Measurements from ENCODE around the gene PSMB9. TPM values are rescaled to one million over a fixed set of nuclear protein-coding genes. Genes with fewer than 3 reads are reported as not detected.

PSMB9 gene
- total RNA-seq, 2 donors from 2014 or later: 4.6 to 14.5 TPM

DNA sequence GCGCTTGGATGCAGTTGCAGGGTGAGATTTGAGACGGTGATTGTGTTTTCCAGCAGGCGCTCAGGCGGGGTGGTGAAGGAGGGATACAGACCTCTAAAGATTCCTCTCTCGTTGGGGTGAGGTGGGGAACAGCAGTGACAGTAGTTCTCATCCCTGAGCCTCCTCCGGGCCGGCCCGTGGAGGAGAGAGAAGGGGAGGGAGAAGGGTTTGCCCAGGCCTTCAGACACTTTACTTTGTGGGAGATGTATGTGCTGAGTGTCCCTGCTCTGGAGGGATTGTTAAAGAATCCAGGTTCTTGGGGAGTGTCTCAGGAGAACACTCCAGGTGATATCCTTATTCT lies 41.0 kb downstream of the PSMB9 start:
- Histone ChIP-seq H3K27me3 (no peaks in the 10 kb centered on the region), H3K9me3 (no peaks in the 10 kb centered on the region), H3K36me3 (replicated peaks in 1 of 2; ENCODE audit: insufficient read depth in 1 of 2, low read depth in 2 of 2) (no peaks in the 10 kb centered on the region), H3K4me1 (peaks cover 24% of the 10 kb centered on the region), H3K4me3 (peak overlapping the region; percentile 63 to 86), H3K27ac (peak overlapping the region; percentile 84 to 93 (median 90))
- peak; percentile 5 for ATAC-seq
- whole genome bisulfite sequencing, 2 donors: 0% methylated on average over 8 of the region's 8 CpGs
- TF ChIP-seq POLR2A (IDR thresholded peaks at IDR 0.05) (no peak), CTCF (IDR thresholded peaks at IDR 0.05) (no peak)
- DNase-seq: no peak
- intact Hi-C loops (cut with DNase I): no loop called here

- TF ChIP-seq CTCF (IDR thresholded peaks at IDR 0.05) (no peak), POLR2A (IDR thresholded peaks at IDR 0.05) (no peak)
- peaks cover 40% of the 10 kb centered on the region for H3K4me1 ChIP-seq
- H3K36me3 ChIP-seq (replicated peaks in 1 of 2; ENCODE audit: insufficient read depth in 1 of 2, low read depth in 2 of 2): peaks cover 0 to 3% of the 10 kb centered on the region in 2 donors
- DNase-seq: no peak
- H3K4me3 ChIP-seq: no peak overlapping the region
- intact Hi-C loops (cut with DNase I): no loop called here
- H3K27ac ChIP-seq: no peak overlapping the region
- H3K27me3 ChIP-seq: no peaks in the 10 kb centered on the region
- no peak for ATAC-seq
- H3K9me3 ChIP-seq: no peaks in the 10 kb centered on the region
Measured at GRCh38 chr6:32903952-32904351, 50.0 kb downstream of the PSMB9 start.

GRCh38 chr6:32905078-32905477 lies 51.1 kb downstream of the PSMB9 start:
- WGBS, 2 donors: 39 to 59% methylated on average over 2 of the region's 2 CpGs
- Histone ChIP-seq H3K27ac (peak overlapping the region in 2 of 4 donors; percentile 40 to 53), H3K4me3 (no peak overlapping the region), H3K36me3 (replicated peaks in 1 of 2; ENCODE audit: insufficient read depth in 1 of 2, low read depth in 2 of 2) (peaks cover 0 to 3% of the 10 kb centered on the region in 2 donors), H3K27me3 (no peaks in the 10 kb centered on the region), H3K4me1 (peaks cover 50% of the 10 kb centered on the region), H3K9me3 (no peaks in the 10 kb centered on the region)
- intact Hi-C loops (cut with DNase I): no loop called here
- no peak for DNase-seq
- TF ChIP-seq CTCF (IDR thresholded peaks at IDR 0.05) (no peak), POLR2A (IDR thresholded peaks at IDR 0.05) (no peak)
- ATAC-seq: no peak

- H3K36me3 ChIP-seq (replicated peaks in 1 of 2; ENCODE audit: insufficient read depth in 1 of 2, low read depth in 2 of 2): no peaks in the 10 kb centered on the region
- 79 to 84% methylated on average over 1 of the region's 1 CpG for WGBS, 2 donors
- intact Hi-C loops (cut with DNase I): no loop called here
- no peak for TF ChIP-seq CTCF (IDR thresholded peaks at IDR 0.05)
- no peak for TF ChIP-seq POLR2A (IDR thresholded peaks at IDR 0.05)
- no peaks in the 10 kb centered on the region for H3K27me3 ChIP-seq
- ATAC-seq (no peak), DNase-seq (no peak)
- H3K4me3 ChIP-seq: no peak overlapping the region
- H3K27ac ChIP-seq: no peak overlapping the region
- H3K9me3 ChIP-seq: no peaks in the 10 kb centered on the region
- peaks cover 47% of the 10 kb centered on the region for H3K4me1 ChIP-seq
Measured at GRCh38 chr6:32906539-32906938, 52.5 kb downstream of the PSMB9 start.

- TF ChIP-seq POLR2A (IDR thresholded peaks at IDR 0.05) (no peak), CTCF (IDR thresholded peaks at IDR 0.05) (no peak)
- Histone ChIP-seq H3K4me3 (no peak overlapping the region), H3K36me3 (replicated peaks in 1 of 2; ENCODE audit: insufficient read depth in 1 of 2, low read depth in 2 of 2) (no peaks in the 10 kb centered on the region), H3K27me3 (no peaks in the 10 kb centered on the region), H3K9me3 (no peaks in the 10 kb centered on the region), H3K27ac (peak overlapping the region in 2 of 4 donors; percentile 24 to 66), H3K4me1 (peaks cover 33% of the 10 kb centered on the region)
- 15 to 23% methylated on average over 2 of the region's 2 CpGs for WGBS, 2 donors
- intact Hi-C loops (cut with DNase I): no loop called here
- peak in 1 of 4 donors; percentile 34 for DNase-seq
- ATAC-seq: peak; percentile 60
Measured at GRCh38 chr6:32908897-32909296, 54.9 kb downstream of the PSMB9 start.
